GM12875 (cell line): ENCODE results near the gene BCAR3.

Source experiments
- H3K4me3 ChIP-seq: one replicate; pipeline ENCODE4 v1.5.1; 2011; ENCODE audit warnings: low read depth, low read length, control low read depth
- TF ChIP-seq, protein P1 (sequence below): IDR thresholded peaks from 2 replicates; pipeline ENCODE4 v1.5.1; 2011; ENCODE audit warnings: low read depth, mild to moderate bottlenecking, control low read depth, inconsistent platforms, low read length, moderate library complexity, borderline replicate concordance; ENCODE audit not compliant: insufficient read depth

Gene BCAR3

DNA sequence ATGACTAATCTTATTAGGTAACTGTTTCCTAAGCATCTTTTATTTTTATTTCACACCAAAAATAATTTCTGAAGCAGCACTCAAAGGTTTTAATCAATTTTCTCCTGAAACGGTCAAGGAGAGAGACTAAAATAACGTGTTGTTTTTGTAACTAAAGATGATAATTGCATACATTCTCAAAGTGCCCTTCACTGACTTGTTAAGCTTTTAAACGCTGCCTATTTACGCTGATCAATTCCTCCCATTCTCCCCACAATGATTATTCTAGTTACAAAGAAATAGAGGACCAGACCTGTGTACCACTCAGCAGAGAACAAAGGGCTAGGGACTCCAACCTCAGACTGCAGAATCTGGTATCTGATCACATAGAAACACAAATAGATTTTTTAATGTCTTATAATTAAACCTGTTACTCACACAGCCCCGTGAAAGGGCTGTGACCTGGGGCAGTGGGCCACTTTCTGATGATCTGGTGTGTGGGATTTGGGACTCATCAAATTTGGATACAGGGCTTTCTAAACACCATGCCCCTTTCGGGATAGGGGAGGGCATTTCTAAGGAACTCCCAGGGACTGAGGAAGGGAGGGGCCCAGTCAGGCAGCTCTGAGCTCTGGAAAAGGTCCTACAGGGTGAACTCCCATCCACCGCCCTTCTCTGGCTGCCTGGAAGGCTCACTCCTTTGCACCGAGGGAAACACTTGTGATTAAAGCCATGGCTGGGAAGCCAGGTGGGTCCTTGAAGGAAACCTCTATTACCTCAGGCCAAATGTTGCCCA, 65.2 kb downstream of the BCAR3 start:
- TF ChIP-seq, protein P1, sequence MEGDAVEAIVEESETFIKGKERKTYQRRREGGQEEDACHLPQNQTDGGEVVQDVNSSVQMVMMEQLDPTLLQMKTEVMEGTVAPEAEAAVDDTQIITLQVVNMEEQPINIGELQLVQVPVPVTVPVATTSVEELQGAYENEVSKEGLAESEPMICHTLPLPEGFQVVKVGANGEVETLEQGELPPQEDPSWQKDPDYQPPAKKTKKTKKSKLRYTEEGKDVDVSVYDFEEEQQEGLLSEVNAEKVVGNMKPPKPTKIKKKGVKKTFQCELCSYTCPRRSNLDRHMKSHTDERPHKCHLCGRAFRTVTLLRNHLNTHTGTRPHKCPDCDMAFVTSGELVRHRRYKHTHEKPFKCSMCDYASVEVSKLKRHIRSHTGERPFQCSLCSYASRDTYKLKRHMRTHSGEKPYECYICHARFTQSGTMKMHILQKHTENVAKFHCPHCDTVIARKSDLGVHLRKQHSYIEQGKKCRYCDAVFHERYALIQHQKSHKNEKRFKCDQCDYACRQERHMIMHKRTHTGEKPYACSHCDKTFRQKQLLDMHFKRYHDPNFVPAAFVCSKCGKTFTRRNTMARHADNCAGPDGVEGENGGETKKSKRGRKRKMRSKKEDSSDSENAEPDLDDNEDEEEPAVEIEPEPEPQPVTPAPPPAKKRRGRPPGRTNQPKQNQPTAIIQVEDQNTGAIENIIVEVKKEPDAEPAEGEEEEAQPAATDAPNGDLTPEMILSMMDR, result no peak
- no peak overlapping the region for H3K4me3 ChIP-seq

GRCh38 chr1:93615582-93616150, 66.0 kb downstream of the BCAR3 start:
- H3K4me3 ChIP-seq, result no peak overlapping the region
- TF ChIP-seq, protein P1, result no peak

DNA sequence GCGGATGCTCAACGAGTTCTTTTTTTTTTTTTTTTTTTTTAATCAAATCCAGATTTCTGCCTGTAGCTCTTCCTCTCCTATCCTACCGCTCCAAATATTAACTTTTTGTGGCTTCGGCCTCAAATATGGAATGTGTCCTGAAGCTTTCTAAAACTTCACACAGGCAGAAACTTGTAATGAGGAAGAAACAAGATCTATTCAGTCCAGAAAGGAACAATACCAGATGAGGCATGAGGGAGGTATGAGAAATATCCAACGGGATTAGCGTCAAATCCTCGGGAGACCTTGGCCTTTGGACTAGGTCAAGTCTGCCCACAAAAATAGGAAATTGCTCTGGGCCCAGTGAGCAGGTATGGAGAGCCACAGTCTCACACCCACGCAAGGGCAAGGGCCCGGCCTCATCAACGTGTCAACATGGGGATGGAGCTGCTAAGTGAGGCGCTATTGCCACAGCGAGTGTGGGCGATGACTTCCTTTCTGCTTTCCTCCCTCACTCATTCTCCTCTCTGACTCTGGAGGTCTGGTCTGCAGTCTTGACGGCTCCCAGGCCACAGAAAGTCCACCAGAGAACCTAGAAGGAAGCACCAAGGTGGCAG, 66.6 kb downstream of the BCAR3 start:
- TF ChIP-seq, protein P1, result no peak

GRCh38 chr1:93614541-93614940, 67.1 kb downstream of the BCAR3 start:
- TF ChIP-seq, protein P1, result no peak
- H3K4me3 ChIP-seq, result no peak overlapping the region

More for the DNA sequence above, 66.6 kb downstream of the BCAR3 start:
- H3K4me3 ChIP-seq, result no peak overlapping the region

DNA sequence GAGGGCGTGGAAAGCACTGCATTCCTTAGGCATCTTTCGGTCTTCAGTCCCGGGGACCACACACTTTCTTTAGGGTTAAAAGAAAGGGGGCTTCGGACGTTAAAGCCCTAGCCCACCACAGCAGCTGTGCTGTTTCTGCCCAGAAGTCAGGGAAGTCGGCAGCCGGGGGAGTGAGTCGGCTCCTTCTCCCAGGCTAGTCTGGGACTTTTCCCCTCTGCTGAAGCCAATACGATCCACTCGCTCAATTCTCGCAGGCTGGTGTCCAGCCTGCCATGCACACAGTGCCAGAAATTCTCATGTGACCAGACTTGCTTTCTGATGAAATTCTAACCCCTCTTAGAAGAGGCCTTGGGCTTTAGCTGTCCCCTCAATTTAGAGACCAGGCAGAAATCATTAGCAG, 67.7 kb downstream of the BCAR3 start:
- H3K4me3 ChIP-seq, result no peak overlapping the region
- TF ChIP-seq, protein P1, result no peak

- TF ChIP-seq, protein P1, result no peak
- H3K4me3 ChIP-seq, result no peak overlapping the region
Observed at GRCh38 chr1:93612510-93612909, 69.1 kb downstream of the BCAR3 start.
